ENCODE data around the gene CAMSAP2. TPM values are rescaled to one million over a fixed set of nuclear protein-coding genes. Genes with fewer than 3 reads are reported as not detected.

Gene CAMSAP2
- polyA plus RNA-seq, 1 of the 3 experiments (the other 2 are of a cell fraction) = 5.5 TPM

- peaks cover 38% of the 10 kb centered on the region for H4K20me1 ChIP-seq (ENCODE audit: insufficient read depth)
Observed at GRCh38 chr1:200784576-200784975, 45.9 kb downstream of the CAMSAP2 start.

More at GRCh38 chr1:200784576-200784975, 45.9 kb downstream of the CAMSAP2 start:
- no peak overlapping the region for H3K4me3 ChIP-seq (ENCODE audit: low read depth in 2 of 2, low read length in 1 of 2)
- no peak for DNase-seq
- H3F3A ChIP-seq (replicated peaks; ENCODE audit: insufficient read depth) = peaks cover 5% of the 10 kb centered on the region
- H3K4me1 ChIP-seq (ENCODE audit: control insufficient read depth in 1 of 2, insufficient read depth in 2 of 2, low read depth in 1 of 2, low read length in 1 of 2) = peaks cover 6 to 9% of the 10 kb centered on the region in 2 experiments; a peak in 3 of 4 replicates
- TF ChIP-seq, protein P1, sequence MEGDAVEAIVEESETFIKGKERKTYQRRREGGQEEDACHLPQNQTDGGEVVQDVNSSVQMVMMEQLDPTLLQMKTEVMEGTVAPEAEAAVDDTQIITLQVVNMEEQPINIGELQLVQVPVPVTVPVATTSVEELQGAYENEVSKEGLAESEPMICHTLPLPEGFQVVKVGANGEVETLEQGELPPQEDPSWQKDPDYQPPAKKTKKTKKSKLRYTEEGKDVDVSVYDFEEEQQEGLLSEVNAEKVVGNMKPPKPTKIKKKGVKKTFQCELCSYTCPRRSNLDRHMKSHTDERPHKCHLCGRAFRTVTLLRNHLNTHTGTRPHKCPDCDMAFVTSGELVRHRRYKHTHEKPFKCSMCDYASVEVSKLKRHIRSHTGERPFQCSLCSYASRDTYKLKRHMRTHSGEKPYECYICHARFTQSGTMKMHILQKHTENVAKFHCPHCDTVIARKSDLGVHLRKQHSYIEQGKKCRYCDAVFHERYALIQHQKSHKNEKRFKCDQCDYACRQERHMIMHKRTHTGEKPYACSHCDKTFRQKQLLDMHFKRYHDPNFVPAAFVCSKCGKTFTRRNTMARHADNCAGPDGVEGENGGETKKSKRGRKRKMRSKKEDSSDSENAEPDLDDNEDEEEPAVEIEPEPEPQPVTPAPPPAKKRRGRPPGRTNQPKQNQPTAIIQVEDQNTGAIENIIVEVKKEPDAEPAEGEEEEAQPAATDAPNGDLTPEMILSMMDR (IDR thresholded peaks at IDR 0.05) = no peak
- TF ChIP-seq FOSL2 (IDR thresholded peaks at IDR 0.05; ENCODE audit: borderline replicate concordance, low read depth) = no peak
- TF ChIP-seq EP300 (IDR thresholded peaks at IDR 0.05; ENCODE audit: borderline replicate concordance in 1 of 2, low read depth in 1 of 2, low read length in 1 of 2) = no peak
- TF ChIP-seq, protein P2, sequence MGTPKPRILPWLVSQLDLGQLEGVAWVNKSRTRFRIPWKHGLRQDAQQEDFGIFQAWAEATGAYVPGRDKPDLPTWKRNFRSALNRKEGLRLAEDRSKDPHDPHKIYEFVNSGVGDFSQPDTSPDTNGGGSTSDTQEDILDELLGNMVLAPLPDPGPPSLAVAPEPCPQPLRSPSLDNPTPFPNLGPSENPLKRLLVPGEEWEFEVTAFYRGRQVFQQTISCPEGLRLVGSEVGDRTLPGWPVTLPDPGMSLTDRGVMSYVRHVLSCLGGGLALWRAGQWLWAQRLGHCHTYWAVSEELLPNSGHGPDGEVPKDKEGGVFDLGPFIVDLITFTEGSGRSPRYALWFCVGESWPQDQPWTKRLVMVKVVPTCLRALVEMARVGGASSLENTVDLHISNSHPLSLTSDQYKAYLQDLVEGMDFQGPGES (IDR thresholded peaks at IDR 0.05; ENCODE audit: low read depth, low read length) = no peak
- TF ChIP-seq, protein P3, sequence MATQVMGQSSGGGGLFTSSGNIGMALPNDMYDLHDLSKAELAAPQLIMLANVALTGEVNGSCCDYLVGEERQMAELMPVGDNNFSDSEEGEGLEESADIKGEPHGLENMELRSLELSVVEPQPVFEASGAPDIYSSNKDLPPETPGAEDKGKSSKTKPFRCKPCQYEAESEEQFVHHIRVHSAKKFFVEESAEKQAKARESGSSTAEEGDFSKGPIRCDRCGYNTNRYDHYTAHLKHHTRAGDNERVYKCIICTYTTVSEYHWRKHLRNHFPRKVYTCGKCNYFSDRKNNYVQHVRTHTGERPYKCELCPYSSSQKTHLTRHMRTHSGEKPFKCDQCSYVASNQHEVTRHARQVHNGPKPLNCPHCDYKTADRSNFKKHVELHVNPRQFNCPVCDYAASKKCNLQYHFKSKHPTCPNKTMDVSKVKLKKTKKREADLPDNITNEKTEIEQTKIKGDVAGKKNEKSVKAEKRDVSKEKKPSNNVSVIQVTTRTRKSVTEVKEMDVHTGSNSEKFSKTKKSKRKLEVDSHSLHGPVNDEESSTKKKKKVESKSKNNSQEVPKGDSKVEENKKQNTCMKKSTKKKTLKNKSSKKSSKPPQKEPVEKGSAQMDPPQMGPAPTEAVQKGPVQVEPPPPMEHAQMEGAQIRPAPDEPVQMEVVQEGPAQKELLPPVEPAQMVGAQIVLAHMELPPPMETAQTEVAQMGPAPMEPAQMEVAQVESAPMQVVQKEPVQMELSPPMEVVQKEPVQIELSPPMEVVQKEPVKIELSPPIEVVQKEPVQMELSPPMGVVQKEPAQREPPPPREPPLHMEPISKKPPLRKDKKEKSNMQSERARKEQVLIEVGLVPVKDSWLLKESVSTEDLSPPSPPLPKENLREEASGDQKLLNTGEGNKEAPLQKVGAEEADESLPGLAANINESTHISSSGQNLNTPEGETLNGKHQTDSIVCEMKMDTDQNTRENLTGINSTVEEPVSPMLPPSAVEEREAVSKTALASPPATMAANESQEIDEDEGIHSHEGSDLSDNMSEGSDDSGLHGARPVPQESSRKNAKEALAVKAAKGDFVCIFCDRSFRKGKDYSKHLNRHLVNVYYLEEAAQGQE (IDR thresholded peaks at IDR 0.05; ENCODE audit: low read depth, low read length) = no peak
- TF ChIP-seq MAX (IDR thresholded peaks at IDR 0.05; ENCODE audit: low read depth) = no peak
- no peak for TF ChIP-seq ELF1 (IDR thresholded peaks at IDR 0.05)
- no peak for TF ChIP-seq CHD2 (IDR thresholded peaks at IDR 0.05; ENCODE audit: low read length, partially characterized antibody)
- TF ChIP-seq RFX5 (IDR thresholded peaks at IDR 0.05; ENCODE audit: low read length) = no peak
- no peak for TF ChIP-seq YY1 (IDR thresholded peaks at IDR 0.05; ENCODE audit: low read depth)
- TF ChIP-seq USF1 (IDR thresholded peaks at IDR 0.05; ENCODE audit: borderline replicate concordance, low read depth) = no peak
- no peak for TF ChIP-seq RCOR1 (IDR thresholded peaks at IDR 0.05; ENCODE audit: low read length)
- no peak for TF ChIP-seq RAD21 (IDR thresholded peaks at IDR 0.05; ENCODE audit: low read length)
- TF ChIP-seq SIN3A (IDR thresholded peaks at IDR 0.05; ENCODE audit: borderline replicate concordance, low read depth, low read length) = no peak
- no peak overlapping the region for H3K27ac ChIP-seq (ENCODE audit: low read depth in 2 of 2, low read length in 1 of 2)
- 84% methylated on average over 4 of the region's 4 CpGs for WGBS (ENCODE audit: low lambda C conversion rate)
- POLR2A ChIA-PET = no interaction called here
- no peaks in the 10 kb centered on the region for H3K9me2 ChIP-seq
- H3K27me3 ChIP-seq (ENCODE audit: insufficient read depth) = no peaks in the 10 kb centered on the region
- H3K9ac ChIP-seq = no peak overlapping the region
- CTCF ChIA-PET = no interaction called here
- H3K36me3 ChIP-seq (replicated peaks in 1 of 2; ENCODE audit: control insufficient read depth in 1 of 2, insufficient read depth in 2 of 2, low read length in 1 of 2) = peaks cover 18 to 56% of the 10 kb centered on the region in 2 experiments
- no peaks in the 10 kb centered on the region for H3K9me3 ChIP-seq
- H3K79me2 ChIP-seq (ENCODE audit: insufficient read depth) = peaks cover 100% of the 10 kb centered on the region
- no peak overlapping the region for H3K4me2 ChIP-seq
- no peak overlapping the region for H2AFZ ChIP-seq (ENCODE audit: low read depth)
